ENCODE results near the gene PRDM10.

Gene PRDM10

DNA sequence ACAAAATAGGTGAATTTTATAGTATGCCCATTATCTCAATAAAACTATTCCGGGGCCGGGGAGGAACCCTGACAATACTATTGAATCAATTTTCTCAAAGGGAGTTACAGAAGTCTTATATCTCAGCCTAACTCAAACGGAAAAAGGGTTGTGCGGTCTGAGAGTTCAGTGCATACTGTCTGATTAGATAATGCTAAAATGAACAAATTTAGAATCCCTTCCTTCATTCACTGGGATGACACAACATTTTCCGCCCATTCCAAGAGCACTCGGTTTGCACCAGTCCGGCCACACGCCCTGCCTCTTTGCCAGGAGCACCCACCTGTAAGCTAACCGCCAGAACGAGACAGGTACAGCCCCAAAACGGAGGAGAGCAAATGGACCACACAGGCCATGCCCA is 57.3 kb downstream of the PRDM10 start:
- DNase-seq (ENCODE audit: low read depth in 2 of 2) = no peak

DNA sequence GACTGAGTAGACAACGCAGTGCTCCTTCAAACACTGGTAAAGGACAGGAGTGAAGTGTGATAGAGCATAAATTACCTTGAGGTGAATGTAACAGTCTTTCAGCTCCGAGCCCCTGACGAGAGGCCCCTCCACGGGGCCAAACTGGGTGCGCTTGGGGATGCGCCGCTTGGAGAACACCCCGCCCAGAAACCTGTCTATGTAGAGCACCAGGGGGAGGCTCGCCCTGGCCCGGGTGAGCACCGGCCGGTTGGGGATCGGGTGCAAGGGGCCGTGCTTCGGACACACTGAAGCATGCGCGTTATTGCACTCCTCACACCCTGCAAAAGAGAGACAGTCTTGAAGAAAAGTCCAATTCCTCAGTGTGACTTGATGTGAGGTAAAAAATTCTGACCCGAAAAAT is 57.9 kb downstream of the PRDM10 start:
- no peak for DNase-seq (ENCODE audit: low read depth in 2 of 2)

DNA sequence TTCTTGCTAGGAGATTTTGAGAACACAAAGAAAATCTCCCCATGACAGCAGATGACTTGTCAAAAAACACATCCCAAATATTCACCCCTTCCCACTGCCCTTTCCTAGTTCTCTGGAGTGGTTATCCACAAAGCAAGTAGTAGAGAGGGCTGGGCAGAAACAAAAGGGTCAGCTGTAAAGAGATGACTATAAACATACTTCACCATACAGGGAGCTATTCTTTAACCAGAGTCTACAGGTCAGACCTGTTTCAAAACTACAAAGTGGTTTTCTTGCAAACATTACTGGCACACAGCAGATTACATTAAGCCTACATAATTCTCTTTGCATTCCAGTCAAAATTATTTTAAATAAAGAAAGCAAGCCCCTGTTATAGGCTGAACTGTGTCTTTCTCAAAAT is 59.6 kb downstream of the PRDM10 start:
- no peak for DNase-seq (ENCODE audit: low read depth in 2 of 2)

DNA sequence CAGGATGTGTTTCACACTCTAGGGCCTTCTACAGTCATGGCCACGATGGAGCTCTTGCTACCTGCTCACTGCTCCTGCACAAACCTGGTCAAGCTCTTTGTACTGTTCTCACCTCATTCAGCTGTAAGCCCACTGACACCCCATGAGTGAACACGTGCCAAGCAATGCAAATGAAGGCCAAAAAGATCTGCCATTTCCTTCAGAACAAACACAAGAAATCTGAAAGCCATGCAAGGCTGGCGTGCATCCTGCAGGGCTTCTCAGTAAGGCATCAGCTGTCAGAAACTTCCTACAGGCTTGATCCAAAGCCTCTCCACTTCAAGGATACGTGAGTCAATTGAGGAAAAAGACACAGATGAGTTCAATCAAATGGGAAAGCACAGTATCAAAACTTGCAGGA is 63.1 kb downstream of the PRDM10 start:
- DNase-seq (ENCODE audit: low read depth in 2 of 2) = no peak

DNA sequence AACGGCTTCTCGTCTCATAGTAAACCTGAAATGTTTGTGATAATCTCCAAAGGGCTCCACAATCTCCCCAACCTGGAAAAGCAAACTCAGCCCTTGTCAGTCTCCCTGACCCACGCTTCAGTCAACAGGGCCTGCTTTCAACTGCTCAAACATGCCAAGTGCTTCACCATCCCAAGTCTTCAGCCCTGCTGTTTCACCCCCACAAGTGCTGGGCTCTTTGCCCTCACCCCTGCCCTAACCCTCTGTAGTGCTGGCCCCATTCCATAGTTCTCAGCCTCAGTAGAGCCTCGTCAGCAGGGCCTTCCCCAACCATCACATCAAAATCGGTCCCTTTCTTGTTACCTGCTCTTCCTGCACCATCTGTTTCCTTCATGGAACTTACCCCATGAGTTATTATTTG is 63.9 kb downstream of the PRDM10 start:
- no peak for DNase-seq (ENCODE audit: low read depth in 2 of 2)

DNA sequence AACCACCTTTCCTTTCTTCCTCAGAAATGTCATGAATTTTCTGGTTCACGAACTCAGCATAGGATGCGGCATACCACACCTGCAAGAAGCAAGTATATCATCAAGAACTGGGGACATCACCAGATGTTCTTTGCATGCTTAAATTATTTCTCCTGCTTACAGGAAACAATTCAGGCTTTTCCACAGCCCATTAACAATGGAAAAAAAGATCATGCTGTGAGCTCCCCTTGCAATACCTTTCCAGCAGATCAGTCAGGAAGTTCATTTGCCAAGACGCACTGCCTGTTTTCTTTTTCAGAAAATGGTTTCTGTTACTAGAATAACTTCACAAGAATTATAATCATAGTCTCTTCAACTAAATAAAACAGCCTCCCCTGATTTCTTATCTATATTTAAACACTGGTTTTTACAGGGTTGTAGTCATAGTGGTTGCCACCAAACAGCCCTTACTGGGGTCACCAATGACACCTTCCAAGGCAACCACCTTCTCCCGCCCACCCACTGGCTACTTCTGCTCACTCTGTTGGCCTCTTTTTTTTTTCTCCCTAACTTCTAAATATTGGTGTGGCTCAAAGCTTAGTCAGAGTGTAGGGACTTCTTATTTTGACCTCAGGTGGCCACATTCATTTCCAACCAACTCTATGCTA is 64.9 kb downstream of the PRDM10 start:
- no peak for DNase-seq (ENCODE audit: low read depth in 2 of 2)

DNA sequence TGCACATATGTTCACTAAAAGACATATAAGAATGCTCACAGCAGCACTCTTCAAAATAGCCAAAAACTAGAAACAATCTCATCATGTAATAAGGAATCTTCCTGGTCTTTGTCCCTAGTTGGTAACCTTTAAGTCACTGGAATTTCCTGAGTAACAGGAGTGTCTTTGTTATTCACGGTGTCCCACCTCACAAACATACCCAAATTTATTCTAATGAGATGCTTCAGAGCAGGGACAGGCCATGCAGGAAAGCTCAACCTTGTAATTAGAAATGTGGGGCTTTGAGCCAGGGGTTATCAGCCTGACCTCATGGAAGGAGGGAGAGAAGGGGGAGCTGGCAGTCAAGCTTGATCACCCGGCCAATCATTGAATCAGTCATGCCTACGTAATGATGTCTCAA is 66.9 kb downstream of the PRDM10 start:
- no peak for DNase-seq (ENCODE audit: low read depth in 2 of 2)

DNA sequence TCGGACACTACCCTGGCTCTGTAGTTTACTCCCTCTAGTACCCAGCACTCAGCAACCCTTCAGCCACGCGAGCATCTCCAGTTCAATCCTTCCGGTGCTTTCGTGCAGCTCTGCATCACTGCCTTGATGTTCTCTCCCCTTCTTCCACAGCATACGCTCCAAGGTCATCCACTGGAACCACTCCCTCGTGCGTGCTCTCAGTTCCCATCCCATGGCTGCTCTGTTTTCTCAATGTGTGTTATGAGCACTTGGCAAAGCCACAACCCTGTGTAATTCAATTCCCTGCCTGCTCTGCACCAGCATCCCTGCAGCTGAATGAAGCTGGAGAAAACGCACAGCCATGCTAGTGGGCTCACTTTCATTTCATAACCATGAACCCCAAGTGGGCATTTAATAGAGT is 68.7 kb downstream of the PRDM10 start:
- DNase-seq (ENCODE audit: low read depth in 2 of 2) = no peak

DNA sequence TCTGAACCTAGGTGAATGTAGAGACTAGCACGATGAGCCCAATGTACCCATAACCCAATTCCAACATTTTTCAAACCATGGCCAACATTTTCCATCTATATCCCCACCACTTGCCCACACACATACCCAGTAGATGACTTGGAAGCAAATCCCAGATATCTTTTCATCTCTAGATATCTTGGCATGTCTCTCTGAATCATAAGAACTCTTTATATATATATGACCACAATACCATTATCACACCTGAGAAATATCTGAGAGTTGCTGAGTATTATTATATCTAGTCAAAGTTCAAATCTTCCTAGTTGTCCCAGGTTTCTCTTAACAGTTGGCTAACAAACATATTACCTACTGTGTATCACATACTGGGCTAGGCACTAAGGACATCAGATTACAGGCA is 69.4 kb downstream of the PRDM10 start:
- DNase-seq (ENCODE audit: low read depth in 2 of 2) = no peak

DNA sequence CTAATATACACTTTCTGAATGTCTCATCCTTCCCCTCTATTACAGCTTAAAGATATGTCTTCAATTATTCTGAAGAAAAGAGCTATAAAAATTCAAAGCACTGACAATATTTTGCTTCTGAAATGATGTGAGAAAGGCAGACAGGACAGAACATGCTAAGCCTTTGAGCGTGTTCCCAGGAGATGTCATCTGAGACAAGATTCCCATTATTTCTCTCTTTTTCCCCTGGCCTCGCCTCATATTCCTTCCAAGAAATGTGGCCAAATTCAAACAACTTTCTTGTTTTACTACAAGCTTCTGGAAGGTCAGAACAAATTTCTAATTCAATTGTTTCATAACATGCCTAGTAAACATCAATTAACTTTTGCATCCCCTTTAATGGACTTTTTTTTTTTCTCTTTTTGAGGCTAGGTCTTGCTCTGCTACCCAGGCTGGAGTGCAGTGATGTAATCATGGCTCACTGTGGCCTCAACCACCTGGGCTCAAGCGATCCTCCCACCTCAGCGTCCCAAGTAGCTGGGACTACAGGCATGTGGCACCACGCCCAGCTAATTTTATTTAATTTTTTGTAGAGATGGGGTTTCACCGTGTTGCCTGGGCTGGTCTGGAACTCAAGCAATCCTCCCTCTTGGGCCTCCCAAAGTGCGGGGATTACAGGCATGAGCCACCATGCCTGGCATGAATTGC is 70.1 kb downstream of the PRDM10 start:
- no peak for DNase-seq (ENCODE audit: low read depth in 2 of 2)

DNA sequence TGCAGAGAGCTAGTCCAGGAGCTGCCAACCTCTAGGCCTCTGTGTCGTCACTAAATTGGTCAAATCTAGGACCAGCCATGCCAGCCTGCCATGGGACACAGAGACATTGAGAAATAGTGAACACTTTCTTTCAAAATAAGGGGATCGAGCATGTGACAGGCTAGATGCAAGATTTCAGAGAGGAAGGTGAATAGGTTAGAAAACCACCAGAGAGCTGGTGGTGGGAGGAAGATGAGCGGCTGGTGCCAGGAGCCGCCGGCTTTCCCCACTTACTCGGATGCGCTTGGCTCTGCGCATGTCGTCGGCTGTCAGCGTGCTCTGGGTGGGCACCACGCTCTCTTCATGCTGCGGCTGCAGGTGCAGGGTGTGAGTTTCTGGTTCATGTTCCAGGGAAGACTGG is 71.9 kb downstream of the PRDM10 start:
- no peak for DNase-seq (ENCODE audit: low read depth in 2 of 2)

DNA sequence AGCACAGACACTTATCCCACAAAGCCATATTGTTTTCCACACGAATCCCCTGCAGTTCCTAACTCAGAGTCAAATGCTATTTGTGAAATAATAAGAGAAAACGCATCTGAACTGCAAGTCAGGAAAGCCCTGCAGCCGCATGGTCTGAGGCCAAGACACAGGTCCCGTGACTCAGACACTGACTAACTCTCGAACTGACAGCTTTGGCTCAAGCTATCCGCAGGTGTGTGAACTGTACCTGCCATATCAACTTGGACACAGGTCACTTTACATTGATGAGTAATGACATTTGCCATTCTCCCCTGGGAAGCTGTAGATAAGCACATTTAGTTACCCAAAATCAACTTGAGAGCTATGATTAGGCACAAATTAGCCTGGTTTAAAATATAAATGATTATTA is 72.3 kb downstream of the PRDM10 start:
- DNase-seq (ENCODE audit: low read depth in 2 of 2) = no peak

DNA sequence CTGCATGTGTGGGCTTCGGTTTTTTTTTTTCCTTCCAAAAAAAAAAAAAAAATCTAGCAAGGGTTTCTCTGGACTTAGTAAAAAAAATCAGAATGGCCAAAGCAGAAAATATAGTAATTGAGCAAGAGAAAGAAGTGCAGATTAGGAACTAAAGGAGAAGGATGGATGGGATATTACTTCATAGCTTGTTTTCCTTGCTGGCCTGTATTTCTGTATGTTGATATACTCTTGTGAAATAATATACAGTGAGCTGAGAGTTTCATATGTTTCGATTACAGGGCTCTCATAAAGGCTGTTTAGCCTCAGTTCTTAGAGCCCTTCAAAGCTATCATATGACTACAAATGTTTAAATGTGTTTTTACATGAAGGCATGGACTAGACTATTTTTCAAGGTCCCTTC is 72.9 kb downstream of the PRDM10 start:
- DNase-seq (ENCODE audit: low read depth in 2 of 2) = no peak

DNA sequence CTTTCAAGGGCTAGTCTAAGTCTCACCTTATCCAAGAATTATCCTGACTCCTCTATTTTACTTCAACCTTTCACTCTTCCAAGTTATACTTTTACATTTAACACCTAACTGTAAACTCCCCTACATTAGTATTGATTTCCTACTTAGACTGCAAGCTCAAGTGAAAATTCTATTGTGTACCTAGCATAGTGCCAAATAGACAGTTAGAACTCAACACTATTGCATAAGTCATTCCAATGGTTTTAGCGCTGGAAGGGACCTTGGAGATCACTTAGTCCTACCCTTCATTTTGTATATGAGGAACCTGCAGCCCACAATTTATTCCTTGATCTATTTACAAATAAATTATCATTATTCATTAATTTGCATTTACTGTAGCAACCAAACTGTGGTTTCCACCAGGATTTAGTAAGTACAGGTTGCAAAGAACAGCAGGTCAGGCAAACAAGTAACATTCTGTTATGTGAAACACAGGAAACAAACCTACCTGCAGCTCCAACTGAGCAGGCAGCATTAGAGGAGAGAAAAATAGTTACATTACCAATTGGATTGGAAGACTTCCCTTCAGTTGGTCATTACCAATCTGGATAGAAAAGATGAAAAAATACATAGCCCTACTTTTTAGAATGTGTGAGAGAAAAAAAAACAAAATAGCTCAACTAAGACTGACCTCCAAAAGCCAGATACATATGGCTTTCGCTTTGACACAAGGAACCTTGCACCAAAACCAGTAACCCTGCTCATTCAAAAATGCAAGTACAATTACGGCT is 73.5 kb downstream of the PRDM10 start:
- DNase-seq (ENCODE audit: low read depth in 2 of 2) = no peak

DNA sequence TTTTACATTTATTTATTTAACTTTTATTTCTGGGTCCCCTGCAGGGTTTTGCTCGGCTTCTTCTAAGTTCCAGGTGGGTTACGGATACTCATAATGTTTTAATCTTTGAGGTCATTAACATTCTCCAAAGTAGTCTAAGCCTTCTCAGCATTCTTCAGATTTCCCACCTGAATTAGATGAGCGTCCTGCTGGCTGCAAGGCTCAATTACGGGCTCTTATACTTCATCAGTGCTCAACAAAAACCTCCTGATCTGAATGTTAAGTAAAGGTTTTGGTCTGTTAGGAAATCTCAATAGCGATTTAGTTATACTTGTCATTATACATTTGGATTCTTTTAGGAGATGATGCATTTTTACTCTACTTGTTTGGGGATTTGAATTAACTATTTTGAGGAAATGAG is 80.0 kb downstream of the PRDM10 start:
- no peak for DNase-seq (ENCODE audit: low read depth in 2 of 2)

DNA sequence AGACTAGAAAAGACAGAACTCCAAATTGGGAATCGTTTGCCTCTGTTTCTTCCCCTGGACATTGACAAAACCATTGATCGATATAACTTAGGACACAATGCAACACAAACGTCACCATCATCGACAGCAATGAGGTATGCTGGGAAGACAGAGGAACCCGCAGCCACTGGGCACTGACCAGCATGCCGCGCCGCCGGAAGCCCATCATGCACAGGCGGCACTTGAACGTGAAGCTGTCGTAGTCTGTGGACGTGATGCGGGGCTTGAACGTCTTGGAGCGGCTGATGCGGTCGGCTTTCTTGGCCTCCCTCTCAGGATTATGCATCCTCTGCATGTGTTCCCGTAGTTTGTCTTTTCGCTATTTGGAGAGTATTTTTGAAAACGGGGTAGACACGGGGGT is 84.3 kb downstream of the PRDM10 start:
- DNase-seq (ENCODE audit: low read depth in 2 of 2) = no peak

DNA sequence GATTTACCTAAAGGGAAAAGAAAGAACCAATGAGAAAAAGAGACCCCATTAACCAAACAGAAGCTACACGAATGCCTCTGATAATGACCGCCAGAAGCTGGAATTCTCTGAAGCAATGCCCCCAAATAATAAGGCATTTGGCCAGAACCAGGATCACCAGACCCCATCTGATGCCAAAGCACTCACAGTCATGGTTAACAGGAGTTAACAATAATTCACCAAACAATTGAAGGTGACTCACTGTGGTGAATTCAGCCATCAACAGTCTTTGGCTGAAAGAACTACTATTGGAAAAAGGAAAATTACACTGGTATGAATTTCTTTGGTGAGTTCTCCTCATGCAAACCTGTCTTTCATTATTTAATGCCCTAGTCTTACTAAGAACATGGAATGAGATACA is 85.4 kb downstream of the PRDM10 start:
- DNase-seq (ENCODE audit: low read depth in 2 of 2) = no peak

DNA sequence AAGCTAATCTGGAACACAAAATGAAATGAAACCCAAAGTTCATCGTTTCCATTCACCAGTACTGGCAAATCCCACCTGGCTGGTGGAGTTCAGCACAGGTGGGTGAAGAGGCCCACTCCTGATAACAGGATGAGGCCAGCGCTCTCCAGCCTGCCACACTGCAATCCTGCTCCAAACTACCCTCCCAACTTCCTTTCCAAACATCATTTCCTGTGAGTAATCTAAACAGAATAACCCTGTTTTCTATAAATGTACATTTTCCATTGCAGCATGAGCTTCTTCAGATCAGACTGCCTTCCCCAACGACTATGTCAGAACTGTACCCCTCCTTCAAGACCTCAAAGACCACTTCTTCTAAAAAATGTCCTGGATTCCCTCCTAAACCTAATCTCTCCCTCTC is 91.3 kb downstream of the PRDM10 start:
- no peak for DNase-seq (ENCODE audit: low read depth in 2 of 2)

DNA sequence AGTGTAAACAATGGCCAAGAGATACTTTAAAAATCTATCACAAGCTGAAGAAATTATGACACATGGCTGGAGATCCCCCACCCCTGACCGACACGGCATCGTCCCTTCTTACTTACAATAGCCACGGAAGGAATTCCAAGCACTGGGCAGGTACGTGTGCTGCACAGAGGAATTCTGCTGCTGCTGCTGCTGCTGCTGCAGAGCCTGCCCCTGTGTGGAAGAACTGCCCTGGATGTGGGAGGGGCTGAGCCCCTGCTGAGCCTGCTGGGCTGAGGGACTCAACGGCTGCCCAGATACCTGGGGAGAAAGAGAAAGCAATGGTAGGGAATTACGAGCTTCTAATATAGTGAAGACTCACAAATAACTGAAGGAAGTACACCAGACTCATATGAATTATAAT is 92.3 kb downstream of the PRDM10 start:
- DNase-seq (ENCODE audit: low read depth in 2 of 2) = no peak

DNA sequence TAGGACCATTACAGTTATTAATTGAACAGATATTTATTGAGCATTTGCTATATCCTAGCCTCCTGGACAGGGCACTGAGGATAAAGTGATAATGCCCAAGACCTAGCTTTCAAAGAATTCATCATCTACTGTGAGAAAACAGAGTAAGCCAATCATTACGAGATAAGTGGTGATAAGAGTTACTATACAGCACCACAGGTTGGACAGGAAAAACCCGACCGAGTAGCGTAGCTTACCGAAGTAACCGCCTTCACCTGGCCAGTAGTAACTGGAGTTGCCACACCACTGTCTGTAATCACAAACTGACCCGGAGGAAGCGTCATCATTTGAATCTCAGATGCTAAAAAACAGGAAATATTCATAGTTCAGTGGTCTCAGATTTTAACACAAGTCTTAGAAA is 97.2 kb downstream of the PRDM10 start:
- no peak for DNase-seq (ENCODE audit: low read depth in 2 of 2)

DNA sequence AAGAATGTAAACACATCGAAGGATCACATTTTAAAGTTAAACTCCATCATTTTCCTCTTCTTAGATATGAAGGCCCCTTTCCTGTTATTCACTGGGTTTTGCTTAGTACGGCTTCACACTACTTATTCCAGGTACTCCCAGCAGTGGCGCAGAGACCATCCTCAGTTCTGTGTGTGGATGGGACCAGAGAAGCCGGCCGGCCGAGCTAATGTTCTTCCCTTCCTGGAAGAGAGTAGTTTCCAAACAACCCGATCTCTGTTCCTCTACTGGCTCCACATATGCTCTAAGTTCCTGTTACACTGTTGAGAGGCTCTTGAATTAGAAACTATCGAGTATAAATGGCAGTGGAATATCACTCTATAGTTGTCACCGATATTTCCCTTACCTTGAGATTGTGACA is 106.6 kb downstream of the PRDM10 start:
- DNase-seq (ENCODE audit: low read depth in 2 of 2) = no peak

DNA sequence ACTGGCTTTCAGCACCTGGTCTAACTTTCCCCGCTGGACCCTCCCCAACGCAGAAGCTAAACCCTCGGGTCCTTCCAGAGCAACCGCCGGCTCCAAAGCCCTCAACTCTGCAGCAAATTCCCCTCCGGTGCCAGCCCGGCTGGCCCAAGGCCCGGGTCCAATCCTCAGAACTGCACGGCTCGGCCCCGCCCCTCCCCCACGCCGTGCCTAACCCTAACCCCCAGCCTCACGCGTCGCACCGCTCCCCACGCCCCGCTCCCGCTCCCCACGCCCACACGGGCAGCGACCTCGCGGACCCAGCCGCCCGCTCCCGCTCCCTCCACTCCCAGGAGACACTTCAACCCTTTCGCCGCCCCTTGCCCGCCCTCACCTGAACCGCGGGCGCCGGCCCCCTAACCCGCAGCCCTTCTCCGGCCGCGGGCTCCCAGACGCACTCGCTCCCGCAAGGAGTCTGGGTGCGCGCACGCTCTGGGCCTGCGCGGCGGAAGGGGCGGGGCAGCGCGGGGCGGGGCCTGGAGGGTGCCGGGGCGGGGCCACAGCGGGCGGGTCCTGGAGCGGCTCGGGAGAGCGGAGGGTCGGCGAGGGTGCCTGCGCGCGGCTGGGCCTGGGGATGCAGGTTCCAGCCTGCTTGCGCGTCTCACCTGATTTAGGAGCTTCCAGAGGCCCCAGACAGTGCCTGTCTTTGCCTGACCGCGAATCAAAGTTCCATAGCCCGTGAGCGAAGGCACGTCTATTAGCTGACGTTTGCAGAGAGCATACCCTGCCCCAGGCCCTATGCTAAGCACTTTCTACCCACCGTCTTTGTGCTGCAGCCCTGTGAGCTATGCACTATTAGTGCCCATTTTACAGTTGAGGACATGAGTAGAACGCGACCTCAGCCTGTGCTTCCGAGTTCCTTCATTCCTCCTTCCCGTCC is 107.3 kb downstream of the PRDM10 start, which contains the start of gene NFRKB:
Gene NFRKB (minus strand): TSS at position 453 of the 916 bp plus-strand sequence. CDS start 2,729 bp downstream, outside the sequence.
- DNase-seq (ENCODE audit: low read depth in 2 of 2) = peak; percentile 66 to 78

Data from stimulated activated CD8-positive, alpha-beta memory T cell treated with anti-CD3 and anti-CD28 coated beads, Interleukin-15, amount 100 ng/mL, for 4 hours (primary cell).